GM19099 (cell line): ENCODE data around the gene CYP4B1.

Experiments used
- POLR2A ChIP-seq: IDR thresholded peaks from 3 replicates; pipeline ENCODE4 v1.6.1; 2011; ENCODE audit warnings: low read depth; ENCODE audit not compliant: insufficient read length; ENCODE audit errors: extremely low read depth

The CYP4B1 gene

GRCh38 chr1:46790446-46791101, 8.3 kb upstream of the CYP4B1 start:
- TF ChIP-seq POLR2A = no peak

GRCh38 chr1:46793126-46793525, 5.7 kb upstream of the CYP4B1 start:
- TF ChIP-seq POLR2A = no peak

DNA sequence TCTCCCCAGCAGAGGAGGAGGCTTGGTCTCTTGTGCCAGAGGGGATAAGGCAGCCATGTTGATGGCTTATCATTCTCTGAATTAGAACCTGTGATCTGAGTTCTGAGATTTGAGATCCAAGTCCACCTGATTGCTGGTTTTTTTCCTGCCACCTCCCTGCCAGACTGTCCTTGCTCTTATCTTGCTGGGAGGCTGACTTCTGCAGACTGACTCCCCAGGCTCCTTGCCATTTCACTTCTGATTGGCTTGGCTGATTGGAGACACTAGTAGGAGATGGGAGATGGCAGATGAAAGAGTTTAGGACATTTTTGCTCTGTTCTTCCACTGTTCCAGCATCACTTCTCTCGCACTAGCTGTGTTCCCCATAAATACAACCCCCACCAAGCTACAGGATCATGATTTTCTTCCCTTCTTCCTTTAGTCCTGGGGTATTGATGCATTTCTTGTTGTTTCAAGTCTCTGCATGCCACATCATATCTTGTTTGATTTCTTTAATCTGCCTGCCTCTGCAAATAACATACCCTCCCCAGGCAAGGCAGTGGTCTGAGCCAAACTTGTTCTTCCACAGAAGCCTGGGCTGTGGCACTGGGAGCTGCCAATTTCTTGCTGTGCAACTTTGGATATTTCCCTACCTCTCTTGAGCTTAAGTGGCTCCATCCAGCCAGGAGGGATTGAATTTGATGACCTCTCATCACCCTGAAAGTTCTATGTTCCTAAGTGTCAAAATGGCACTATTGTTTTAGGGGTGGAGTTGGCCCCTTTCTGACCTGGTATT, 963 bp upstream of the CYP4B1 start:
- TF ChIP-seq POLR2A = no peak

DNA sequence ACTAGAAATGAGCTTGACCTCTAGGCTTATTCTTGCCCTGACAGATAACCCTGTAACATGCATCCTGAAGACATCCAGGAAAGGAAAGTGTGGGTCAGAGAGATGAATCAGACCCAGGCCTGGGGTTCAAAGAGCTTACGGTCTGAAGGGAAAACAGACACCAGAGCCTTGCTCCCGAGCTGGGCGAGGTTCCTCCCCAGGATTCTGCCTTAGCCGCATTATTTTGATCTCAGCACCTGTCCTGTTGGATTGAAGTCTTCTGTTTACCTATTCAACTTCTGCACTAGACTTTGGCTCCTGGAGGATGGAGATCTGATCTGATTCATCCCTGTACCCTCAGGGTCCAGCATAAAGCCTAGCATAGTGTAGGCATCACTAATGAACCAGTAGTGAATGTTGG, 1.9 kb downstream of the CYP4B1 start:
- no peak for TF ChIP-seq POLR2A

GRCh38 chr1:46801323-46802055, 2.6 kb downstream of the CYP4B1 start:
- no peak for TF ChIP-seq POLR2A

DNA sequence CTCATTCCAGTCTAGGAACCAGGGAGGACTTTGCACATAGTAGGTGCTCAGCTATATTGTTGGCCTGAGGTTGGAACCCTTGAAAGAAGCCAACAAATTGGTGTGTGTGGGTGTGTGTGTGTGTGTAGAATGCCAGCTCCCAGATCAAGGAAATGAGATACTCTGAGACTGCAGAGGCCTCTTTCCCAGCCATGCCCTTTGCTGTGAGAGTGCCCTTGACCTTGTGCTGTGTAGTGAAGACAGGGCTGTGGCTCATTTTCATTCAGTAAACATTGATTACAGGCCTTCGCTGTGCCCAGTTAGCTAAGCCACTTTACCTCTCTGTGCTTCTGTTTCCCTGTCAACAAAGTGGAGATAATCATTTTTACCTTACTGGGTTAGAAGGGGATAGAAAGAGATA, 3.2 kb downstream of the CYP4B1 start:
- TF ChIP-seq POLR2A = no peak

DNA sequence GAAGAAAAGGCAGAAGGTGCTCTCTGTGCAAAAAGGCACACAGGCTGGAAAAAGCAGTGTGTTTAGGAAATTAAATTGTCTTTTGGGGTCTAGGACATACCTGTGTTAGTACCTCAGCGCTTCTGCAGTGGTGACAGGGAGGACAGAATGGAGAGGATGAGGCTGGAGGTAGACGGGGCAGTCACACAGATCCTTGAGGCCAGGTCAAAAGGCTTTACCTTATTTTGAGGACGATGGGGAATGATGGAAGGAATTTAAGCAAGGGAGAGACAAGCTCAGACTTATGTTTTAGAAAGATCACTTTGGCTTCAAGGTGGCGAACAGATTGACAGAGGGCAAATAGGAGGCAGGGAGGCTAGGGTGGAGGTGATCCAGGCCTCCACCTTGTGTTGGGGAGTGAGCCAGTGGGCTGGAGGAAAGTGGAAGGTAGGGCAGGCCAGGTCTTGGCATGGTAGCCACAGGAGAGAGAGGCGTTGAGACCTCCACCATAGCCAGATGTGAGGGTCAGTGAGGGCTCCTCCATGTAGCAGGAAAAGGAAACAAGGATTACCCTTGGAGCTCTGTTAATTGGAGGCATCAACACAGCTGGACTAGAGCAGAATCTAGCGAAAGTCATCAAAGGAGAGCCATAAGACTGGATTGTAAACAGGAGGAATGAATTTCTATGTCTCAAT, 4.2 kb downstream of the CYP4B1 start:
- TF ChIP-seq POLR2A = no peak

DNA sequence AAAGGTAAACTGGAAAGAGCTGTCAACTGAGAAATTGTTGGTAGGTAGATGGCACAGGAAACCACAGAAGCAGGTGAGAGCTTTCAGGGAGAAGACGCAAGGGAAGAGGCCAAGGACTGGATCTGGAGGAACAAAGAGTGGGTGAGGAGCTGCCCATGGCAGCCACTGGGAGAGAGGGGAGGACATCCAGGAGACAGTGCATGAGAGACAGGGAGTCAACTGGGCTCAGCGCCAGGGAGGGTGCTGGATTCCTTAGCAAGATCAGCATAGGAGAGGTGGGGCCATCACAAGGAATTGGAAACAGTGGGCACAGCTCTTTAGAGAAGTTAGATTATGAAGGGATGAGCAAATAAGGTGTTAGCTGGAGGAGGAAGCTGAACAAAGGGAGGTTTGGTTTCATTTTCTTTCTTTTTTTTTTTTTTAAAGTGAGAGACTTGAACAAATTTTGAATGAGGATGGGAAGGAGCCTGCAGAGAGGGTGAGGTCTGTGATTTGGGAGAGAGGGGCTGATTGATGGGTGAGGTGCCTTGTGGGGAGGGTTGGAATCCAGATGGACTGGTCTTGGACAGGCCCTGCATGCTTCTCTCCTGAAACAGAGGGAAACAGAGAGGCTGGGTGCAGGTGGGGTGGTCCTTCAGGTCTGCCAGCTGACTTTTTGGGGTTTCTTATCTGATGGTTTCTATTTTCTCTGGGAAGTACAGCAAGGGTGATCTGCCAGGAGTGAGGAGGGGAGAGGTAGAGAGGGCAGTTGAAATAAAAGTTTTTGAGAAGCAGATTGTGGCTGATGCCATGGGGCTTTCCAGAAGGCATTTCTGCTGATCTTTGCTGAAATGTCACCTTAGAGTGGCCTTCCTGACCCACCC, 5.4 kb downstream of the CYP4B1 start:
- TF ChIP-seq POLR2A = no peak

- TF ChIP-seq POLR2A = no peak
Observed at GRCh38 chr1:46804926-46805325, 6.1 kb downstream of the CYP4B1 start.

GRCh38 chr1:46805755-46806154, 6.9 kb downstream of the CYP4B1 start:
- no peak for TF ChIP-seq POLR2A

GRCh38 chr1:46806196-46807020, 7.6 kb downstream of the CYP4B1 start:
- no peak for TF ChIP-seq POLR2A

DNA sequence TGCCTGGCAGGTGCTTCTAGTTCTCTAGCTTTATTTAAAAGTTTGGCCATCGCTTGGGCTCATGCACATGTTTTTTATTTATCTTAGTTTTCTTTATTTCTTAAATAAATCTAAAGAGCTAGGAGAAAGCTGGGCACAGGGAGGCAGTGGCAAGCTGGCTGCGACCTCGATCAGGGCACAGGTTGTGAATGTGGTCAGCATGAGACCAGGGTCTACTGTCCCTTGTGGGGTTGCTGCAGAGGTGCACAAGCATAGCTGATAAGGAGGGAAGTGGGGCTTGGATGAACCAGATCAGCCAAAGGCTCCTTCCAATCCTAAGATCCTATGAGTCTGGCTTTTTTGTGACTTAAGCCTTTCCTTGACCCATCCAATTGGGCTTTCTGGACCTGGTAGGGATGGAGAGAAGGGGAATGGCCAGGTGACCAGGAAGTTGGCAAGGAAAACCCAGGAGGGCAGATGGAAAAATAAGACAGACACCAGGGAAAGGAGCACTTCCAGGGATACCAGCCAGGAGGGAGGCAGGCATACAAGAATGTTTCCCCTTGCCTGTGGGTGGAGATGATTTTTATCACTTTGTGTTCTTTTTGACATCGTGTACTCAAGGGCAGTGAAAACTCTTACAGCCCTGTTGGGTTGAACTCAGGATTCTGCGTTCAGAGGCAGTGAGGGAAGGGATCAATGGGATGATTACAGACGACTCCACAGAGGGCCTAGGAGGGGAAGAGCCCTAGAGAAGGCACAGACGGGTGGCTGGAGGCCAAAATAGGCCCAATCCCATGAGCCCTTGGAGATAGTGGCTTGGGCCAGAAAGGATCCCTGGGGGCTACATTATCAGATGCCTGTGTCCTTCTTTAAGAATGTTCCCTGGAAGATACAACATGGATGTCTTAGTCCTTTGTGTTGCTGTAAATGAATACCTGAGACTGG, 8.5 kb downstream of the CYP4B1 start:
- no peak for TF ChIP-seq POLR2A
